Femur (tissue), 1 donor: ENCODE results near the gene HTR4.

ENCODE experiments used
- DNase-seq: peaks from one replicate; pipeline ENCODE4 v3.0.0-alpha.2; 2017

Gene HTR4

GRCh38 chr5:148660346-148660660 lies 6.0 kb upstream of the HTR4 start:
- no peak for DNase-seq

- no peak for DNase-seq
Observed at GRCh38 chr5:148659641-148660345, 5.5 kb upstream of the HTR4 start.

GRCh38 chr5:148653291-148653835 lies 964 bp downstream of the HTR4 start:
- no peak for DNase-seq

GRCh38 chr5:148651528-148651927 lies 2.8 kb downstream of the HTR4 start:
- DNase-seq = no peak

- no peak for DNase-seq
Observed at GRCh38 chr5:148645527-148645926, 8.8 kb downstream of the HTR4 start.

GRCh38 chr5:148641735-148642134 lies 12.6 kb downstream of the HTR4 start:
- no peak for DNase-seq

GRCh38 chr5:148640471-148640870 lies 13.9 kb downstream of the HTR4 start:
- no peak for DNase-seq

- no peak for DNase-seq
Observed at GRCh38 chr5:148639081-148639480, 15.2 kb downstream of the HTR4 start.

GRCh38 chr5:148636353-148636752 lies 18.0 kb downstream of the HTR4 start:
- no peak for DNase-seq

- DNase-seq = no peak
Observed at GRCh38 chr5:148635321-148636083, 18.8 kb downstream of the HTR4 start.

GRCh38 chr5:148633067-148633377 lies 21.3 kb downstream of the HTR4 start:
- DNase-seq = no peak

- no peak for DNase-seq
Observed at GRCh38 chr5:148632255-148633066, 21.9 kb downstream of the HTR4 start.

- DNase-seq = no peak
Observed at GRCh38 chr5:148626986-148627385, 27.3 kb downstream of the HTR4 start.

- DNase-seq = no peak
Observed at GRCh38 chr5:148626081-148626613, 28.2 kb downstream of the HTR4 start.

GRCh38 chr5:148625250-148625649 lies 29.1 kb downstream of the HTR4 start:
- no peak for DNase-seq

- DNase-seq = no peak
Observed at GRCh38 chr5:148623741-148624140, 30.6 kb downstream of the HTR4 start.

- DNase-seq = no peak
Observed at GRCh38 chr5:148623101-148623500, 31.2 kb downstream of the HTR4 start.

GRCh38 chr5:148620696-148621095 lies 33.6 kb downstream of the HTR4 start:
- DNase-seq = no peak

- no peak for DNase-seq
Observed at GRCh38 chr5:148620091-148620490, 34.2 kb downstream of the HTR4 start.

- no peak for DNase-seq
Observed at GRCh38 chr5:148619484-148619883, 34.8 kb downstream of the HTR4 start.

GRCh38 chr5:148615644-148616275 lies 38.6 kb downstream of the HTR4 start:
- no peak for DNase-seq

- DNase-seq = no peak
Observed at GRCh38 chr5:148607406-148607805, 46.9 kb downstream of the HTR4 start.

- DNase-seq = no peak
Observed at GRCh38 chr5:148606296-148606695, 48.0 kb downstream of the HTR4 start.
